HEK293T (cell line): ENCODE measurements around the gene SMPDL3B.

Experiments
- BHLHE40 ChIP-seq: fragments of 450-650 bp; IDR thresholded peaks from 2 replicates; pipeline ENCODE4 v1.6.1; 2016; ENCODE audit warnings: mild to moderate bottlenecking, moderate library complexity, borderline replicate concordance
- FOXK2 ChIP-seq: fragments of 450-650 bp; IDR thresholded peaks from 2 replicates; pipeline ENCODE4 v1.6.1; 2016; ENCODE audit warnings: mild to moderate bottlenecking
- HDGF ChIP-seq: fragments of 450-650 bp; IDR thresholded peaks from 2 replicates; pipeline ENCODE4 v1.6.1; 2017; ENCODE audit warnings: antibody characterized with exemption, borderline replicate concordance
- SP1 ChIP-seq: fragments of 450-650 bp; IDR thresholded peaks from 2 replicates; pipeline ENCODE4 v1.6.1; 2017
- SUZ12 ChIP-seq: fragments of 450-650 bp; IDR thresholded peaks from 2 replicates; pipeline ENCODE4 v1.6.1; 2016; ENCODE audit warnings: mild to moderate bottlenecking
- TARDBP ChIP-seq: fragments of 450-650 bp; IDR thresholded peaks from 2 replicates; pipeline ENCODE4 v1.6.1; 2016
- ZNF384 ChIP-seq: fragments of 450-650 bp; IDR thresholded peaks from 2 replicates; pipeline ENCODE4 v1.6.1; 2016

DNA sequence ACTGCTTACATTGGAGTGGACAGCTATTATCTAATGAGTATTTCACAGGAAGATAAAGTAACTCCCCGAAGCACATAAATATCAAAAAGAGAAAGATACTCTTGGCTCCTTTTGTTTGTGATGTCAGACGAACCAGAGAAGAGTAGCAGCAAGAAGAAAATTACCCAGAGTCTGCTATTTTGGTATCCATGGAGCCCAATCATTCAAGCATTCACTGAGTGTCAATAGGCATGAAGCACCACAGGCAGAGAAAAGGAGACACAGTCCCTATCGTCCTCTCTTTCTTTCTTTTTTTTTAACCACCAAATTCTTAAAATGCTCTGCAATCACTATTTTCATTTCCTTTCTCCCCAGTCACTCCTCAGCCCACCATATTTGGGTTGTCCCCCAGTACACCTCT, 40.3 kb upstream of the SMPDL3B start:
- TF ChIP-seq BHLHE40 (no peak), SUZ12 (no peak), TARDBP (no peak), ZNF384 (no peak), SP1 (no peak), HDGF (no peak), FOXK2 (no peak)
